Measurements from ENCODE around the gene ARRDC5. TPM values are rescaled to one million over a fixed set of nuclear protein-coding genes. Genes with fewer than 3 reads are reported as not detected.

ARRDC5 gene
- total and polyA plus RNA-seq, 2 of the 13 experiments (the other 11 are each of a cell fraction or from before 2014, with no cell fraction given) = not detected

- ATAC-seq (no peak), DNase-seq (ENCODE audit: low spot score) (no peak), FAIRE-seq (no peak)
- ChIA-PET POLR2A (no interaction called here), CTCF (ENCODE audit: low intra/inter-chr PET ratio, low total read pairs) (interaction anchor here (0.6 kb wide), 1 partner anchor 117 kb away, joined by 3 read pairs; no protein-coding TSS in a partner anchor)
- Histone ChIP-seq H3K9ac (ENCODE audit: insufficient read depth, low read depth, low read length) (no peak overlapping the region), H3K79me2 (ENCODE audit: insufficient read depth, low read length) (peaks cover 76% of the 10 kb centered on the region), H3K4me3 (replicated peaks in 1 of 3; ENCODE audit: insufficient read depth in 1 of 3, low read depth in 2 of 3, low read length in 3 of 3) (no peak overlapping the region), H3K27ac (ENCODE audit: extremely low read length, insufficient read depth, low read length) (no peak overlapping the region), H2AFZ (ENCODE audit: low read length) (no peak overlapping the region), H3K36me3 (replicated peaks in 1 of 2; ENCODE audit: control insufficient read depth in 1 of 2, insufficient read depth in 2 of 2, low read length in 2 of 2) (peaks cover 2 to 30% of the 10 kb centered on the region in 2 experiments; a peak in 3 of 5 replicates), H3K27me3 (ENCODE audit: control insufficient read depth in 1 of 2, insufficient read depth in 2 of 2, low read length in 2 of 2) (no peaks in the 10 kb centered on the region), H3K4me1 (ENCODE audit: insufficient read depth, low read length) (peaks cover 33% of the 10 kb centered on the region), H3K9me3 (ENCODE audit: low read length) (no peaks in the 10 kb centered on the region), H4K20me1 (ENCODE audit: insufficient read depth, low read length) (peaks cover 2% of the 10 kb centered on the region; the same call in 1 of the 2 replicates), H3K4me2 (ENCODE audit: low read depth, low read length) (no peak overlapping the region)
- 95% methylated on average over 24 of the region's 24 CpGs for WGBS (ENCODE audit: low lambda C conversion rate)
- in situ Hi-C loops (cut with HindIII; ENCODE audit: extremely low pct_ligation_motif_present, low pct_unique_long_range_greater_than_20kb) (loop anchor here (5.0 kb wide), 2 partner anchors 42 to 102 kb away; no protein-coding TSS in a partner anchor), intact Hi-C loops (cut with micrococcal nuclease; ENCODE audit: unreplicated experiment) (no loop called here)
- TF ChIP-seq, protein P1, sequence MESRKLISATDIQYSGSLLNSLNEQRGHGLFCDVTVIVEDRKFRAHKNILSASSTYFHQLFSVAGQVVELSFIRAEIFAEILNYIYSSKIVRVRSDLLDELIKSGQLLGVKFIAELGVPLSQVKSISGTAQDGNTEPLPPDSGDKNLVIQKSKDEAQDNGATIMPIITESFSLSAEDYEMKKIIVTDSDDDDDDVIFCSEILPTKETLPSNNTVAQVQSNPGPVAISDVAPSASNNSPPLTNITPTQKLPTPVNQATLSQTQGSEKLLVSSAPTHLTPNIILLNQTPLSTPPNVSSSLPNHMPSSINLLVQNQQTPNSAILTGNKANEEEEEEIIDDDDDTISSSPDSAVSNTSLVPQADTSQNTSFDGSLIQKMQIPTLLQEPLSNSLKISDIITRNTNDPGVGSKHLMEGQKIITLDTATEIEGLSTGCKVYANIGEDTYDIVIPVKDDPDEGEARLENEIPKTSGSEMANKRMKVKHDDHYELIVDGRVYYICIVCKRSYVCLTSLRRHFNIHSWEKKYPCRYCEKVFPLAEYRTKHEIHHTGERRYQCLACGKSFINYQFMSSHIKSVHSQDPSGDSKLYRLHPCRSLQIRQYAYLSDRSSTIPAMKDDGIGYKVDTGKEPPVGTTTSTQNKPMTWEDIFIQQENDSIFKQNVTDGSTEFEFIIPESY (CRISPR knock-in tag; IDR thresholded peaks at IDR 0.05) = peak; percentile 54
- TF ChIP-seq ZNF687 (CRISPR knock-in tag; IDR thresholded peaks at IDR 0.05) (peak; percentile 21; the same call in 1 of the 2 replicates), MEF2D (CRISPR knock-in tag; IDR thresholded peaks at IDR 0.05) (no peak), ZNF609 (CRISPR knock-in tag; IDR thresholded peaks at IDR 0.05; ENCODE audit: borderline replicate concordance) (no peak)
- BruUV-seq (replicated peaks) = no TSS peak
Observed at GRCh38 chr19:4913996-4914735, 11.5 kb upstream of the ARRDC5 start.
